Chondrocyte (in vitro differentiated cells): ENCODE measurements around the gene BDKRB2. TPM values are rescaled to one million over a fixed set of nuclear protein-coding genes. Genes with fewer than 3 reads are reported as not detected.

ENCODE experiments used
- DNase-seq: peaks from one replicate; pipeline ENCODE4 v3.0.0; 2021; ENCODE audit warnings: mixed read lengths, low spot score
- H3K27ac Mint-ChIP-seq: one replicate; pipeline ENCODE4 v1.8.0; 2021; ENCODE audit warnings: mild to moderate bottlenecking, moderate library complexity, mixed read lengths; ENCODE audit not compliant: unreplicated experiment
- H3K27me3 Mint-ChIP-seq: 2 replicates; pipeline ENCODE4 v1.8.0; 2021; ENCODE audit warnings: low read depth, mixed read lengths
- H3K36me3 Mint-ChIP-seq: 2 replicates; pipeline ENCODE4 v1.8.0; 2021; ENCODE audit warnings: low read depth, mixed read lengths
- H3K4me1 Mint-ChIP-seq: 2 replicates; pipeline ENCODE4 v1.8.0; 2021; ENCODE audit warnings: low read depth, mild to moderate bottlenecking, mixed read lengths
- H3K4me3 Mint-ChIP-seq: one replicate; pipeline ENCODE4 v1.8.0; 2021; ENCODE audit warnings: mild to moderate bottlenecking, moderate library complexity, mixed read lengths; ENCODE audit not compliant: unreplicated experiment
- H3K9me3 Mint-ChIP-seq: 2 replicates; pipeline ENCODE4 v1.8.0; 2021; ENCODE audit warnings: low read depth, mixed read lengths
- total RNA-seq: library from RNA; stranded (reverse); gene quantifications from 3 replicates; pipeline ENCODE4 v1.2.1, GENCODE V29; 2021
- TF ChIP-seq, protein P1 (sequence below): fragments of 200-600 bp; sonication (generic); IDR thresholded peaks from 2 replicates; pipeline ENCODE4 v1.5.0; 2021; ENCODE audit warnings: antibody characterized with exemption, mild to moderate bottlenecking, moderate library complexity

BDKRB2 gene
- total RNA-seq, 1 donor from 2014 or later = 0.27 TPM

DNA sequence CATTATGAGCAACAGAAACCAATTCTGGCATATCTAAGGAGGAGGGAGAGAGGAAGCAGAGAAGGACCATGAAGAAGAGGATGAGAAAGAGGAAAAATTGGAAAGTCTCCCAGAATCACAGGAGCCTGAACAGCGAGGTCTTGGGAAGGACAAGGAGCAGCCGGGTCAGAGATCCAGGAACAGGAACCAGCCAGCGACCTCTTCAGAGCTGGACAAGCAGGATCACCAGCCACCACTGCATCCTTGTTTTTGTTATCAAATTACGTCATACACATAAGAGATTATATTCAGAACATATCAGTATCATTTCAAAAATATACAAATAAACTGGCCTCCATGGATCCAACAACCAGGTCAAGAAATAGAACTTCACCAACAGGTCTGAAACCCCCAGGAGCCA is 22.1 kb upstream of the BDKRB2 start:
- peaks cover 7% of the 10 kb centered on the region for H3K4me1 Mint-ChIP-seq
- peaks cover 9% of the 10 kb centered on the region for H3K27me3 Mint-ChIP-seq
- DNase-seq = no peak
- H3K4me3 Mint-ChIP-seq = no peak overlapping the region
- no peak overlapping the region for H3K27ac Mint-ChIP-seq
- peaks cover 1% of the 10 kb centered on the region for H3K36me3 Mint-ChIP-seq
- TF ChIP-seq, protein P1, sequence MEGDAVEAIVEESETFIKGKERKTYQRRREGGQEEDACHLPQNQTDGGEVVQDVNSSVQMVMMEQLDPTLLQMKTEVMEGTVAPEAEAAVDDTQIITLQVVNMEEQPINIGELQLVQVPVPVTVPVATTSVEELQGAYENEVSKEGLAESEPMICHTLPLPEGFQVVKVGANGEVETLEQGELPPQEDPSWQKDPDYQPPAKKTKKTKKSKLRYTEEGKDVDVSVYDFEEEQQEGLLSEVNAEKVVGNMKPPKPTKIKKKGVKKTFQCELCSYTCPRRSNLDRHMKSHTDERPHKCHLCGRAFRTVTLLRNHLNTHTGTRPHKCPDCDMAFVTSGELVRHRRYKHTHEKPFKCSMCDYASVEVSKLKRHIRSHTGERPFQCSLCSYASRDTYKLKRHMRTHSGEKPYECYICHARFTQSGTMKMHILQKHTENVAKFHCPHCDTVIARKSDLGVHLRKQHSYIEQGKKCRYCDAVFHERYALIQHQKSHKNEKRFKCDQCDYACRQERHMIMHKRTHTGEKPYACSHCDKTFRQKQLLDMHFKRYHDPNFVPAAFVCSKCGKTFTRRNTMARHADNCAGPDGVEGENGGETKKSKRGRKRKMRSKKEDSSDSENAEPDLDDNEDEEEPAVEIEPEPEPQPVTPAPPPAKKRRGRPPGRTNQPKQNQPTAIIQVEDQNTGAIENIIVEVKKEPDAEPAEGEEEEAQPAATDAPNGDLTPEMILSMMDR = no peak
- H3K9me3 Mint-ChIP-seq = peaks cover 6% of the 10 kb centered on the region

- Mint-ChIP-seq H3K4me3 (no peak overlapping the region), H3K9me3 (peaks cover 6% of the 10 kb centered on the region), H3K36me3 (peaks cover 1% of the 10 kb centered on the region), H3K27ac (no peak overlapping the region), H3K27me3 (peaks cover 14% of the 10 kb centered on the region), H3K4me1 (peaks cover 3% of the 10 kb centered on the region)
- TF ChIP-seq, protein P1 = no peak
- DNase-seq = no peak
These were observed 19.9 kb upstream of the BDKRB2 start for GRCh38 chr14:96184737-96185136.

- no peaks in the 10 kb centered on the region for H3K9me3 Mint-ChIP-seq
- peaks cover 3% of the 10 kb centered on the region for H3K4me1 Mint-ChIP-seq
- DNase-seq = no peak
- TF ChIP-seq, protein P1 = no peak
- H3K4me3 Mint-ChIP-seq = no peak overlapping the region
- peaks cover 12% of the 10 kb centered on the region for H3K27me3 Mint-ChIP-seq
- H3K27ac Mint-ChIP-seq = no peak overlapping the region
- no peaks in the 10 kb centered on the region for H3K36me3 Mint-ChIP-seq
These were observed 17.2 kb upstream of the BDKRB2 start for GRCh38 chr14:96187216-96188031.

- no peak for DNase-seq
- no peak overlapping the region for H3K27ac Mint-ChIP-seq
- H3K9me3 Mint-ChIP-seq = no peaks in the 10 kb centered on the region
- TF ChIP-seq, protein P1 = no peak
- no peak overlapping the region for H3K4me3 Mint-ChIP-seq
- H3K4me1 Mint-ChIP-seq = peaks cover 3% of the 10 kb centered on the region
- peaks cover 20% of the 10 kb centered on the region for H3K27me3 Mint-ChIP-seq
- no peaks in the 10 kb centered on the region for H3K36me3 Mint-ChIP-seq
These were observed 15.3 kb upstream of the BDKRB2 start for GRCh38 chr14:96189281-96189711.

DNA sequence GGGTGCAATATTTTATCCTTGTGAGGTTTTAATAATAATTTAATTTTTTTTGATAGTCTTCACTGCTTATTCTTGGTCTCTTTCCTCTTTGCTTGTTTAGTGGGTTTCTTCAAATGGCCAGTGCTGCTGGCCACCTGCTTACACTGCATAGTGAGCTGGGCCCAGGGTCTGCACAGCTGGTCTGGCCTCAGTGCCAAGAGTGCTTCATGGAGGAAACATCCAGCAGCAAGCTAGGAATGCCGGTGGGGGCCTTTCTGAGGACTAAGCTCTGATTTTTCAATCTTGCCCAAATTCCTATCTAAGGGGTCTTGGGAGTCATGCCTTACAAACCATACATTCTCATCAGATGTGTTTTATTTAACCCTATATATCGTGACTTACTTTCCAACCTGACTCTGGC is 13.3 kb upstream of the BDKRB2 start:
- peaks cover 3% of the 10 kb centered on the region for H3K4me1 Mint-ChIP-seq
- no peak overlapping the region for H3K27ac Mint-ChIP-seq
- TF ChIP-seq, protein P1 = no peak
- H3K4me3 Mint-ChIP-seq = no peak overlapping the region
- peaks cover 1% of the 10 kb centered on the region for H3K9me3 Mint-ChIP-seq
- no peak for DNase-seq
- H3K27me3 Mint-ChIP-seq = peaks cover 24% of the 10 kb centered on the region
- no peaks in the 10 kb centered on the region for H3K36me3 Mint-ChIP-seq
